Measurements from ENCODE around the gene CYB5R3.
"Not testable (repeated sequence)": the region's sequence is repeated elsewhere in the genome, so short reads cannot be mapped to it uniquely, and the experiment has no call there.

CYB5R3 gene

DNA sequence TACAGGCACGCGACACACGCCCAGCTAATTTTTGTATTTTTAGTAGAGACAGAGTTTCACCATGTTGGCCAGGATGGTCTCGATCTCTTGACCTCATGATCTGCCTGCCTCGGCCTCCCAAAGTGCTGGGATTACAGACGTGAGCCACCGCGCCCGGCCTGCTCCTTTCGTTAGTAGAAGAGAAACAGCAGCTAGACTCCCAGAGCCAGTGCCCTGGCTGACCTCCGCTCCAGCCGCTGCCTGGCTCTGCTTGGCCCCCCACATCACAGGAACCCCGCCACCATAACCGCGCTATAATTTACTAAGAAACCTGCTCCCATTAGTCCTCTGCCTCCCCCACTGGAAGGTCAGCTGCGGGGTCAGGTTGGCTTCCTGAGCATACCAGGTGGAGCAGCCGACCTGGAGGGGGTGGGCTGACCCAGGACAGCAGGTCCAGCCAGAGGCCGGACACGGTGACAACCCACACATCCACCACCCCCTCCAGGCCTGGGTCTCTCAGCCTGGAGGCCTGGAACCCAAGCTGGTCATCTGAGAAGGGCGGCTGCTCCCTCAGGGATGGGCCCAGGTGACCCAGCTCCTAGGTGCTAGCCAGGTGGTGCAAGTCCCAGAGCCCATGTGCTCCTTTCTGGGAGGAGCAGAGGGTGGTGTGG, 27.0 kb downstream of the CYB5R3 start:
- no peak for DNase-seq

DNA sequence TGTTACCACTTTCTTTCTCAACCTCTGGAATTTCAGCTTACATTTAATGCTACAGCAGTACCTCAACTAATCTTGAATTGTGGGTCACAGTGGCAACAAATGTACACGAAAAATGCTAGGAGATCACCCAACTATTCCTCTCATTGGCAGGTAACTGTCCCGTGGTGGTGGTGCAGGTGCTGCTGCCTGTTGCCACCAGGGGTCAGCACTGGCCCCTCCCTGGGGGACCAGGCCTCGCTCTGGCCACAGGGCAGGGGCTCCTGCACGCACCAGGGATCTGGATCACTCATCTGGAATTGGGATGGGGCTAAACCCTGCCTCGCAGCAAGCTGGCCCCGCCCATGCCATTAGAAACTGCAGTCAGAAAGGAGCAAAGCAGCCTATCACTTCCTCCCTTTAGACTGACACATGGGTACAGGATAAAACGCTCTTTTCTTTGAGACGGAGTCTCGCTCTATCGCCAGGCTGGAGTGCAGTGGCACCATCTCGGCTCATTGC, 27.6 kb downstream of the CYB5R3 start:
- peak; percentile 77 for DNase-seq

DNA sequence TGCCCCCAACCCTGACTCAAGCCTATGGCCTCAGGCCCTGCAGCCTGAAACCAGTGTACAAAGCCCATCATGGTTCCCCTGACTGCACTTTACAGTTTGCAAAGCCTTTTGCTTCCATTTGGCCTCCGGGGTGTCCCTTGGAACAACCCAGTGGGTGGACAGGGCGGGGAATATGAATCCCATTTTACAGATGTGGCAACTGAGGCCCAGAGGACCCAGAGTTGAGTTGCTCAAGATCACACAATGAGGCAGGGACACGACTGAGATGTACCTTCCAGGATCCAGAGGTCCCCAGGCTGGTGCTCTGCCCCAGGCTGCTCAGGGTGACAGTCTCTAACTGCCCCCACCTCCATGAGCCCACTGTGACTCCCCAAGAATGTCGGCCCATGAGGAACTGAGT, 29.1 kb downstream of the CYB5R3 start:
- no peak for DNase-seq

DNA sequence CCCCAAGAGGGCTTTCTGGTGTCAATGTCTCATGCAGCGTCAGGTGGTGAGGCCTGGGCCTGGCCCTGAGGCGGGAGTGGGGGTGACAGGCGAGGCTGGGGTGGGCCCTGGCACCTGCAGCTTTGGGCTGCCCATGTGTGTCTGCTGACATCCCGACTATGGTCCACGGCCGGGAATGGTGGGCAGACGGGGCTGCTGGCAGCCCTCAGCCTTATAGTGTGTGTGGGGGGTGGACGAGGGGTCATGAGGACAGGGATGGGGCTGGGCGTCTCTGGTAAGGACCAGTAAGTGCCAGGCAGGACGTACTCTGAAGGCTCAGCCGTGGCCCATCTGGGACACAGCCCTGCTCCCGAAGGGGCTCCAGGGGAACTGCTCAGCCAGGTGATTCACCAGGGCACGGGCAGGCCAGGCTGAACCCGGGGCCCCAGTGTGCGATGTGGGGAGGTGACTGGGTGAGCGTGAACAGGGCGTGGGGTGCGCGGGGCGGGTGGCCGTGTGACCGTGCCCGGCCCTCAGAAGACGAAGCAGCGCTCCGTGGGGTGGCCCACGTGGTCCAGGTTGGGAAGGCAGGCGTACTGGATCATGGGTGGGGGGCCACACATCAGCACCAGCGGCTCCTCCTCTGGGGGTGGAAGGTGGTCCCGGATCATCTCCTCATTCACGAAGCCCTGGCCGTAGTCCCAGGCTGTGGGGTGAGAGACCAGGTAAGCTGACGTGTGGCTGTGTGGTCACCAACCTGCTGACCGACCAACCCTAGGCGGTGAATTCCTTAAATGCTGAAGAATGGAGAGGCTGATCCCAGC, 29.7 kb downstream of the CYB5R3 start:
- no peak for DNase-seq

DNA sequence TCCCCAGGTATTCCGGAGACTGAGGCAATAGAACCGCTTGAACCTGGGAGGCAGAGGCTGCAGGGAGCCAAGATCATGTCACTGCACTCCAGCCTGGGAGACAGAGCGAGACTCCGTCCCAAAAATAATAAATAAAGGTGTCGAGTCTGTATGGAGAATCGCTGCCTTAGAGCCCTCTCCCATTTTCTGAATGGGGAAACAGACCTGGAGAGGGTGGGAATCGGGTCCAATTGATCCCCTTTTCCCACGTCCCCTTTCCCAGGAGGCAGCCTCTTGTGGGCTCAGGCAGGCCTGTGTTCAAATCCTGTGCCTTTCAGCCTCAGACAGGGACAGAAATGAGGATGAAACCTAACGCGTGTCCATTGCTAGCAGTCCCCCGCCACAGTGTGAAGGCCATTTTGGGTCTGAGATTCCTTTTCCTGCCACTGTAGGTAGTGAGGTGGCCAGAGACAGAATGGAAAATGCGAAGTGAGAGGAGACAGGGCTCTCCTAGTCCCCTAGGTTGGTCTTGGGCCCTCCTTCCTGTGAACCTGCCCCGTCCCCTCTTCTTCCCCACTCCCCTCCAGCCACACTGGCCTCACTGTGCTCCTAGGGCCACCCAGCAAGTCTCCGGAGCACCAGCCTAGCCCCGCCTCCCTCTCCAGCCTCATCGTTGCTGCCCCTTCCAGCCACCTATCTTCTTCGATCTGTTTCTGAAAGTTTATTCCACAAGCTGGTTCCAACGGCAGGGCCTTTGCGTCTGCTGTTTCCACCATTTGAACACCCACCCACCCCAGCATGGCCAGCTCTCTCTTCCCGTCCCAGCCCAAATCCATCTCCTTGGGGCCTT, 31.8 kb downstream of the CYB5R3 start:
- DNase-seq: no peak

DNA sequence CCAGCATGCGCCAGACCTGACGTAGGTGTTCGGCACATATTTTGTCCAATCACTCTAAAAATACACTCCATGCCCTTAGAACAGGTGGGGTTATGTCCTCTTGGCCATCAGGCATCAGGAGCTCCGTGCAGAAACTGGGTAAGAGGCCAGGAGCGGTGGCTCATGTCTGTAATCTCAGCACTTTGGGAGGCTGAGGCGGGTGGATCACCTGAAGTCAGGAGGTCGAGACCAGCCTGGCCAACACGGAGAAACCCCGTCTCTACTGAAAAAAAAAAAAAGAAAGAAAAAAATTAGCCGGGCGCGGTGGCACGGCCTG, 33.4 kb downstream of the CYB5R3 start:
- DNase-seq: not testable (repeated sequence)

DNA sequence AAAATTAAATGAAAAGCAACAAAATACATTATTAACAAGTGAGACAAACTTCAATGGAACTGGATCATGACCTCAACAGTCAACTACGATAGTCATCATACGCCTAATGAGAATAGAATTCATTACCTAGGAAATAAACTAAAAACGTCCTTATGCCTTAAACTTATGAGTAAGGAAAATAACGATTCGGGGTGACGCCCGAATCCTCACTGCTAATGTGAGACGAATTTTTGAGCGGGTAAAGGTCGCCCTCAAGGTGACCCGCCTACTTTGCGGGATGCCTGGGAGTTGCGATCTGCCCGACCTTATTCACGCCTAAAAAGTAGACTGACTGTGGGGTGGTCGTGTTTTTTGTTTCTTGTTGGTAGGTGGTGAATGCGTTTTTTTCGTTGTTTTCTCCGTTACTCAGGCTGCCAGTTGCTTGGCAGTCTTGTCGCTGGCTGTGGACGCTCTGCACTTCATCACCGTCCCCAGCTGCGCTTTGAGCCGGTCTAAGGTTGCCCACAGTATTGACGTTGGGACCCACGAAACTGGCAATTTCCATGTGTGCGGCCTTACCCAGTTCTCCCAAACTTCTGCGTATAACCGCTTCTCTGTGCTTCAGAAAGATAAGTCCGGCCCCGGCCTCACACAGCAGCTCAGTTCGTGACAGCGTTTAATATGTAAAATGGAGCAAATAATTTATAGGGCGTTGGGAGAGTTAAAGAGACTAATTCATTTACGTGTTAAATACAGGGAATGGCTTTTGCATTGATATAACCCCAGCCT, 33.9 kb downstream of the CYB5R3 start:
- DNase-seq: peak; percentile 92

DNA sequence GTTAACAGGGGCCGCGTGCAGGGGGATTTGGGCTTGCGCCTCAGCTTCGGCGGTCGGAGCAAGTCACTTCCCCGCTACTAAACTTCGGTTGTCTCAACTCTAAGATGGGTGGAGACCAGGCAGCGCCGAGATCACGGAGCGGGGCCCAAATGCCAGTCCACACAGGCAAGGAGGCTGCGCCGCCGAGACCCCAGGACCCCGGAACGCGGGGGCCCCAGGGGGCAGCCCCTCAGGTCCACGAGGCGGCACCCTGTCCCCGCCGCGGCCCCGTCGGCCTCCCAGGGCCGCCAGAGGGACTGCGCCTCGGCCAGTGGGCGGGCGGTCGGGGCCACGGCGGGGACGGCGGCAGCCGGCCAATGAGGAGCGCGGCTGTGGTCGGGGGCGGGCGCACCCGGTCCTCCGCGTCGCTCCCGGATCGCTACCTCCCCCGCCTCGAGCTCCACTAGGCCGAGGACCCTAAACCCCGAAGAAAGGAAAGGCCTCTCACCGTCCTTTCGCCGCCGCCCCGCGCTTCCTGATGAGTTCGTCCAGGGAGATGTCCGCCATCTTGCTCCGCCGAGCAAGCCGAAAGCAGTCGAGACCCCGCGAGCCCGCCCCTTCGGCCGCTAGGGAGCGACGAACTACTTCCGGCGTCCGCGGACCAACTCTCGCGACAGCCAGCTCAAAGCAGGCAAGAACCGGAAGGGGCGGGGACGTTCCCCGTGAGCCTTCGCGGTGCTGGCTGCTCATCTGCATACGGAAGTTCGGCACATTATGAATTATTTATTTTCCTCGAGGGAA, 34.7 kb downstream of the CYB5R3 start, which contains the start of gene POLDIP3:
POLDIP3 (minus strand) TSS at position 572 of the 780 bp plus-strand sequence; CDS start at position 546, 26 bp downstream.
- DNase-seq: peak; percentile 99

DNA sequence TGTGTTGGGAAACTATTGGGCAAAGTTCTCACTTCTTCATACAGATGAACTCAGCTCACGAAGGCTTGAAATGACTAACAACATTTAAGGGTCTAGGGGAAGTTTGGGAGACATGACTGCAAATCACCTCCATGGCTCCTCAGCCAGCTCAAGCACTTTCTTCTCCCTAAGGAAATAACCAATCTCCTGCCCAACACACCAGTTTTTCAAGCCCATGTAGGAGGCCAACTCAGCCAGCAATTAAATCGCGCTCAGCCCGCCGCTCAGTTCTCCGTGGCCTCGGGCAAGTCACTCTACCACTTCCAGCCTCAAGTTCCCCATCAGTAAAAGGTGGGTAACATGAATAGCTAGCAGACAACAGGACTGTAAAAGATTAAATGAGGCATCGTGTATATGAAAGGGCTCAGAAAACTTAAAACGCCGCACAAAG, 35.3 kb downstream of the CYB5R3 start:
- DNase-seq: peak; percentile 73

DNA sequence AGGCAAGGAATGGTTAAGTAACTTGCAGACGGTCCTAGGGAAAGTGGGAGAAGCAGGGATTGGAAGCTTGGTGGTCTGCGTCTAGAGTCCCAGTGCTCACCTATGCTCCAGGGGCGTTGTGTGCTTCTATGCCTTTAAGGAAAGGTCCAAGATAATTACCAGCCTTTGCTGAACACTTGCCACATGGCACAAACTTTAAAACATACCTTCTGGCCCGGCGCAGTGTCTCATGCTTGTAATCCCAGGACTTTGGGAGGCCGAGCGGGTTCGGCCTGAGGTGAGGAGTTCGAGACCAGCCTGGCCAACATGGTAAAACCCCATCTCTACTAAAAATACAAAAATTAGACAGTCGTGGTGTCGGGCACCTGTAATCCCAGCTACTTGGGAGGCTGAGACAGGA, 36.9 kb downstream of the CYB5R3 start:
- DNase-seq: no peak

DNA sequence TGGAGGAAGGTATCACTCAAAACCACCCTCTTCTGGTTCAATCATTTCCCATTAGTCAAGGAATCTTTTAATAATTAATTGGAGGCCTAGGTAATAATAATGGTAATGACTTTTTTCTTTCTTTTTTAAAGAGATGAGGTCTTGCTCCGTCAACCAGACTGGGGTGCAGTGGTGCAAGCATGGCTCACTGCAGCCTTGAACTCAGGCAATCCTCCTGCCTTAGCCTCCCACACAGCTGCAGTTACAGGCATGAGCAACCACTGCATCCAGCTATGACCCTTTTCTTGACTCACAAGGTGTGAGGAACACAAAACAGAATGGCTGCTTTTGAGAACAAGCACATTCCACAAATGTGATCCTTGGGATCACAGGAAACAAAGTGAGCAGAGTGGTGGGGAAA, 38.1 kb downstream of the CYB5R3 start:
- no peak for DNase-seq

DNA sequence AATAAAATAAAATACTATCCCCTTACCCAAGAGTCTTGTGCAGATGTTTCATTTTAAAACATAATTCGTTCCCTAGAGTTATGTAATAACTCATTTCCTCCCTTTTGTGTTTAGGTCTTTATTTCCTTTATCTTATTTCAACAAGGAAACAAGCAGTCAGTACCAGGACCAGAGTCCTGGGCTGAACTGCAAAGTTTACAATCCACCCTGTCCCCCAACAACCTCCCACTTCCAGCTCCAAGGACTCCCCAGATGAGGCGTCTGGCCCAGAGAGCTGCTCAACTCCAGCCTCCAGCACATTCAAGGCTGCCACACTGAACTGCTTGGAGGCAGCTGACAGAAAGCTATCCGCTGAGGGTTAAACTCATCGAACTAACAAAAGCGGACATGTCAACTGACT, 39.0 kb downstream of the CYB5R3 start:
- DNase-seq: no peak

DNA sequence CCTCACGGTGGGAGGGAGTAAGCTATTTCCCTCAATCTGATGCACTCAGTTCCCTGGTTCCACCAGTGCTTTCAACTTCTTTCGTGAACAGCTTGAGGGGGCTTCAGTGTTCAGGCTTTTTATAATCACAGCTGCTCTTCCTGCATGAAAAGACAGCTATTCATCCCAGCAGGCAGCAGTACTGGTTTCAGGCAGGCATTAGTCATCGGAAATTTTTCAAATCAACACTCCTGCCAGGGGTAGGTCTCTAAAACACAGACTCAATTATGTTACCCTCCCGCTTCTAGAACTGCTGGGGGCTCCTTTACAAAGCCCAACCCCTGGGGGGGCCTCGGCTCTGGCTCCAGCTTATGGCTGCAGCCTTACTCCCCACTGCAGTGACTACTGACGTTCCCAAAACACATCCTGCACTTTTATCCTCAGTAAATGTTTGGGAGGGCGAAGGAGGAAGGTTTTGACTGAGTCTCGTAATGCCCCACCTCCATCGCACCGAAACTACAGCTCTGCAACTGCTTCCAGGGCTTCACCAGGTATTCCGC, 40.3 kb downstream of the CYB5R3 start:
- DNase-seq: no peak

DNA sequence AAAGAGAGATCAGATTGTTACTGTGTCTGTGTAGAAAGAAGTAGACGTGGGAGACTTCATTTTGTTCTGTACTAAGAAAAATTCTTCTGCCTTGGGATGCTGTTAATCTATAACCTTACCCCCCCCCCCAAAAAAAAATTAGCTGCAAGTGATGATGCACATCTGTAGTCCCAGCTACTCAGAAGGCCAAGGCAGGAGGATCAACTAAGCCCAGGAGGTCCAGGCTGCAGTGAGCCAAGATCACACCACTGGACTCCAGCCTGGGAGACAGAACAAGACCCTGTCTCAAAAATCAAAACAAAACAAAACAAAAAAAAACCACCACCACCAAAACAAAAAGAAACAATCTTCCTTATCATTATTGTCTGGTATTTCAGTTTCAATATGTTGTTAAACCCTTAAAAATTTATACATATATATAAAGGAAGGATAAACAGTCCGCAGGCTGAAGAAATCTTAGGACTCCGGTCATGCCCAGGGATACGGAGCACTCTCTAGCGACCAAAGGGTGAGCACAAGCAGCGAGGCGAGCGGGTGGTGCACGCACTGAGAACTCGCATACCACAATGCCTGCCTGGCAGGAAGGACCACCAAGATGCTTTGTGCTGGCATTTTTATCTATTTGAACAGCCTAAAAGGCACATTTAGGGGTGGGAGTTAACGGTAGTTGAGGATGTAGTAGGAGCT, 40.9 kb downstream of the CYB5R3 start:
- no peak for DNase-seq

DNA sequence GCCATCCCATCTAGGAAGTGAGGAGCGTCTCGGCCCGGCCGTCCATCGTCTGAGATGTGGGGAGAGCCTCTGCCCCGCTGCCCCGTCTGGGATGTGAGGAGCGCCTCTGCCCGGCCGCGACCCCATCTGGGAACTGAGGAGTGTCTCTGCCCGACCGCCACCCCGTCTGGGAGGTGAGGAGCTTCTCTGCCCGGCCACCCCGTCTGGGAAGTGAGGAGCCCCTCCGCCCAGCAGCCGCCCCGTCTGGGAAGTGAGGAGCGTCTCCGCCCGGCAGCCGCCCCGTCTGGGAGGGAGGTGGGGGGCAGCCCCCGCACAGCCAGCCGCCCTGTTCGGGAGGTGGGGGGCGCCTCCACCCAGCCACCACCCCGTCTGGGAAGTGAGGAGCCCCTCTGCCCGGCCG, 41.6 kb downstream of the CYB5R3 start:
- not testable (repeated sequence) for DNase-seq

DNA sequence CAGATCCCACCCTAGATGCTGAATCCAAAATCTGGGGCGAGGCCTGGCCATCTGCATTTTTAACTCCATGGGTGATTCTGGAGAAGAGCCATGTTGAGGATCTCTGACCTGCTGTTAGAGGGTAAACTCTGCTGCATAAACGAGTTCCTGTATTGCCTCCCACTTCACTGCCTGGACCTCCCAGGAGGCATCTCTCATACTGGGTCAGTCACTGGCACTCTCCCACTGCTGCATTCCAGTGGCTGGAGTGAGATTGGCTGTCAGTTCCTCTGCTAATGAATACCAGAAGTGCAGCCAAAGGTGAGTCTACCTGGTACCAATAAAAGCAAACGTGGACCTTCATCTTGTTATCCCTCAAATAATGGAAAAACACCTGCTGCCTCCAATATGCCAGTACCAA, 44.8 kb downstream of the CYB5R3 start:
- no peak for DNase-seq

DNA sequence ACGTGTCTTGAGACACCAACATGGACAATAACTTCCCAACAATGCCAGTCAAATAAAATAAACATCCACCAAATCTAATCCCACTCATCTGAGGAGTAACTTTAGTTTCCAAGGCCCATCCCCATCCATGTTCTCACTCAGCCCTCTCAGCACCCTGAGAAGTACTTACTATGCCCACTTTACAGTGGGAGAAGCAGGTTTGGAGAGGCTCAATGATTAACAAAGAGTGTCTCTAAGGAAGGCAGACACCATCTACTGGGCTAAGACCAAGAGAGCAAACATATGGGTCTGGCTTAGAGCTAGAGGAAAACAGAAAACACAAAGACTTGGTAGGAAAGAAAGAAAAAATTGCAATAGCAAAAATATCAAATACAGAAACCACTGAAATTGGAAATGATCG, 45.8 kb downstream of the CYB5R3 start:
- DNase-seq: no peak

DNA sequence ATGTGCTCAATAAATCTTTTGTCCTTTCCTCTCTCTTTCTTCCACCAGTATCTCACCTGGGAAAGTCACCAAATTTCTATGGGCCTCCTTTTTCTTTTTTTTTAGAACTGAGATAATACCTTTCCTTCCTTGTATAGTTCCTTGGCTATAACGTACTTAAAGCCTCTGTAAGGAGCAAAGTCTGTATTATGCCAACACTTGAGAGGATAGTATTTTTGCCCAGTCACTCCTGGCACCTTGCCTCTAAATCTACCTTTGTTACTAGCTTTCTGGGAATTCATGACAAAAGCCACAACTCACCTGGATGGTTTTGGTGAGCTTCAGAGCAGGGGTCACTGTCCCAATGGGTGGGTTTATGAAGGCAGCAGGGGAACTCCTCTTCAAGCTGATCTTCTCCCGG, 46.7 kb downstream of the CYB5R3 start:
- no peak for DNase-seq

DNA sequence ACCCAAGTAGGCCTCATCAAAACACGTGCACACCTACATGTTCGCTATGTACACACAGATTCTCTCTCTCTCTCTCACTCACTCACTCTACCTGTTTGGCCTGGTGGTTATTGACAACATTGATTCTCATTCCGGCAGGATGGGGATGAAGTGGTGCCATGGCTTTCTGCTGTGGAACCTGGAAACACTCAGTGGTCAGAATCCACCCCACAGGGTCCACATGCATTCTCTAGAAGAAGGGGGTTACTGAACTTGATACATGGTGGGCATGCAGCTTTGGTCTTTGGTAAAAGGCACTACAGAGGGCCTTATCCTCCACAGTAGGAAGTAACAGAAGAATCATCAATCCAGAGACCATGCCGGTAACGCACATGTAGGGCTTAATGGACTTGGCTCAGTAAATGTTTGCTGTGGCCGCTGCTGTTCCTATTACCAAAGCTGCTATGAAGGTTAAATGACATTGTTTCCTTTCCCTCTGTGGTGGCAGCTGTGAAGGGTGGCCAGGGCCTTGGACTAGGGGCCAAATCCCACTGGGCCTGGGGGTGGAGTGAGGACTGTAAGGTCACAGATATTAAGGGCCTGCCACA, 47.2 kb downstream of the CYB5R3 start:
- DNase-seq: no peak

DNA sequence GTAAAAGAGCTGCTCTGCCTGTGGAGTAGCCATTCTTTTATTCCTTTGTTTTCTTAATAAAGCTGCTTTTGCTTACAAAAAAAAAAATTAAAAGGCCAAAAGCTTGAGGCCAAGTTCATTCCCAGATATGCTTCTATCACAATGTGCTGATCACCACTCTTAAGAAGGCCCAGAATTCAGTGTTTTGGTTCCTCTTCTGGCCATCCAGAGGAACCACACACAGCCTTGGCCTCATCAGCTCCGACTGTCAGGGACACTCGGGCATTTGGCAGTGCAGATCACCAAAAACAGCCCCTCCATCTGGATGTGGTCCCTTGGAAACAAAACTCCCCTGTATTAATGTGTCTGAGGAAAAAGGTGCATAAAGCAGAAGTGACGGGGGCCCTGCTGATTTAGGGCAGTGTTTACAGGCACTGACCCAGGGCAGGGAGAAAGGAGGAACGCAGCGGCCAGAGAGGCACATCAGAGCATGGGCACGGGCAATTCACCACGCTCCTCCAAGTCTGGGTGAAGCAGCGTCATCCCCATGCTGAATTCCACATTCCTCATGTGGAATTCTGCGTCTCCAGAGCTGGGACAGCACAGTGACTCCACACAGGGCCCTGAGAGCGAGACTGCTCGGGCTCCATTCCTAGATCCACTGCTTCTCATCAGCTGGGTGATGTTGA, 52.2 kb downstream of the CYB5R3 start:
- no peak for DNase-seq
